GM12891 (cell line): ENCODE results near the gene HINFP.

Source experiments
- PAX5 ChIP-seq: IDR thresholded peaks from 2 replicates; pipeline ENCODE4 v1.6.1; 2011; ENCODE audit warnings: low read length, moderate library complexity, mild to moderate bottlenecking; ENCODE audit not compliant: insufficient read depth, severe bottlenecking
- POLR2A ChIP-seq: IDR thresholded peaks from 2 replicates; pipeline ENCODE4 v1.6.1; 2011; ENCODE audit warnings: low read depth, low read length, control low read depth
- POLR2AphosphoS5 ChIP-seq: IDR thresholded peaks from 2 replicates; pipeline ENCODE4 v1.6.1; 2011; ENCODE audit warnings: low read depth, low read length, control low read depth
- POU2F2 ChIP-seq: IDR thresholded peaks from 2 replicates; pipeline ENCODE4 v1.6.1; 2011; ENCODE audit warnings: low read depth, mild to moderate bottlenecking, control low read depth, low read length, moderate library complexity
- SPI1 ChIP-seq: IDR thresholded peaks from 2 replicates; pipeline ENCODE4 v1.6.1; 2011; ENCODE audit warnings: low read depth, low read length, control low read depth
- TAF1 ChIP-seq: IDR thresholded peaks from 2 replicates; pipeline ENCODE4 v1.6.1; 2011; ENCODE audit warnings: low read depth, low read length, control low read depth

DNA sequence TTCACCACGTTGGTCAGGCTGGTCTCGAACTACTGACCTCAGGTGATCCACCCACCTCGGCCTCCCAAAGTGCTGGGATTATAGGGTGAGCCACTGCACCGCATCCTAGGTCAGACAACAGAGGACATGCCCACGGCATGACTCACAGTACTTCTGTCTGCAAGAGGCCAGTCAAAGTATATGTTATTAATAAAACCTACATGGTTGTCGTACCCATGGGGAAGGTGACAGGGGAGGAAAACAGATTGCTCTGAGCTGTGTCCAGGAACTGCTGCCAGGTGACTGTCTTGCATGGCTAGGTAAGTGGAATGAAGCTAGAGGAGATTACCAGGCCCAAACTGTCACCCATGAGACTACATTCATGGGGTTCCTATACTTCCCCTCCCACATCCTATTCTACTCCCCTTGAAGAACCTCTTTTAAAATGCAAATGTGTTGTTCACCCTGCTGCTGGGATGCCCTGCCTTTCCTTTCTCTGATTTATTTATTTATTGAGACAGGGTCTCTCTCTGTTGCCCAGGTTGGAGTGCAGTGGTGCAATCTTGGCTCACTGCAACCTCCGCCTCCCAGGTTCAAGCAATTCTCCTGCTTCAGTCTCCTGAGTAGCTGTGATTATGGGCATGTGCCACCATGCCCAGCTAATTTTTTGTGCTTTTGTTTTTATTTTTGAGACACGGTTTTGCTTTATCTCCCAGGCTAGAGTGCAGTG lies 45.1 kb downstream of the HINFP start:
- no peak for TF ChIP-seq POLR2A
- no peak for TF ChIP-seq POLR2AphosphoS5
- no peak for TF ChIP-seq TAF1
- no peak for TF ChIP-seq POU2F2
- TF ChIP-seq SPI1: no peak
- no peak for TF ChIP-seq PAX5
